Activated CD8-positive, alpha-beta memory T cell treated with anti-CD3 and anti-CD28 coated beads, Interleukin-2, amount 50 U/mL, for 24 hours (primary cell): Measurements from ENCODE around the gene ZNF675.
A peak's percentile ranks its signal among the peaks of the same experiment; 100 is the strongest.
"Not testable (repeated sequence)": the region's sequence is repeated elsewhere in the genome, so short reads cannot be mapped to it uniquely, and the experiment has no call there.

Source experiments
- DNase-seq: peaks from one replicate; pipeline ENCODE4 v3.0.0-alpha.2; 2020; ENCODE audit errors: extremely low read depth

ZNF675 gene

GRCh38 chr19:23686621-23687423 lies at the start of gene ZNF675:
Gene ZNF675 (minus strand): TSS chr19:23687212. CDS start chr19:23687033, 179 bp downstream.
- DNase-seq, result peak; percentile 75

GRCh38 chr19:23730729-23731465 lies 43.9 kb upstream of the ZNF675 start:
- DNase-seq, result not testable (repeated sequence)

GRCh38 chr19:23724161-23724560 lies 37.1 kb upstream of the ZNF675 start:
- DNase-seq, result not testable (repeated sequence)

GRCh38 chr19:23718802-23719201 lies 31.8 kb upstream of the ZNF675 start:
- DNase-seq, result no peak

- no peak for DNase-seq
These were observed 29.8 kb upstream of the ZNF675 start for GRCh38 chr19:23716792-23717191.

GRCh38 chr19:23709347-23709746 lies 22.3 kb upstream of the ZNF675 start:
- DNase-seq, result no peak

- no peak for DNase-seq
These were observed 19.6 kb upstream of the ZNF675 start for GRCh38 chr19:23706657-23707056.

GRCh38 chr19:23699521-23699860 lies 12.5 kb upstream of the ZNF675 start:
- DNase-seq, result no peak

- no peak for DNase-seq
These were observed 11.9 kb upstream of the ZNF675 start for GRCh38 chr19:23698711-23699520.

GRCh38 chr19:23692937-23693336 lies 5.9 kb upstream of the ZNF675 start:
- DNase-seq, result not testable (repeated sequence)

GRCh38 chr19:23673132-23673531 lies 13.9 kb downstream of the ZNF675 start:
- no peak for DNase-seq

GRCh38 chr19:23668606-23669005 lies 18.4 kb downstream of the ZNF675 start:
- not testable (repeated sequence) for DNase-seq

GRCh38 chr19:23665651-23666410 lies 21.2 kb downstream of the ZNF675 start:
- no peak for DNase-seq

- not testable (repeated sequence) for DNase-seq
These were observed 37.2 kb downstream of the ZNF675 start for GRCh38 chr19:23649817-23650216.
